Stimulated activated CD8-positive, alpha-beta memory T cell treated with anti-CD3 and anti-CD28 coated beads, Interleukin-7, amount 100 ng/mL, for 1 hour (primary cell): ENCODE data around the gene AK9.
"Not testable (repeated sequence)": the region's sequence is repeated elsewhere in the genome, so short reads cannot be mapped to it uniquely, and the experiment has no call there.

Source experiments
- DNase-seq, 2 donors: peaks; one replicate each; pipeline ENCODE4 v3.0.0-alpha.2; 2020; ENCODE audit warnings: low read depth in 2 of 2

The AK9 gene

GRCh38 chr6:109695468-109695867 is 4.5 kb upstream of the AK9 start:
- no peak for DNase-seq

GRCh38 chr6:109693111-109693510 is 2.1 kb upstream of the AK9 start:
- DNase-seq: no peak

- DNase-seq: peak in 1 of 2 donors; percentile 32
Measured at GRCh38 chr6:109690373-109690736, 647 bp downstream of the AK9 start.

GRCh38 chr6:109687271-109687761 is 3.7 kb downstream of the AK9 start:
- no peak for DNase-seq

- DNase-seq: no peak
Measured at GRCh38 chr6:109686566-109687265, 4.3 kb downstream of the AK9 start.

- DNase-seq: not testable (repeated sequence)
Measured at GRCh38 chr6:109678661-109679505, 12.1 kb downstream of the AK9 start.

- no peak for DNase-seq
Measured at GRCh38 chr6:109678240-109678639, 12.8 kb downstream of the AK9 start.

- DNase-seq: no peak
Measured at GRCh38 chr6:109676724-109677123, 14.3 kb downstream of the AK9 start.

- no peak for DNase-seq
Measured at GRCh38 chr6:109672839-109673238, 18.2 kb downstream of the AK9 start.

GRCh38 chr6:109672175-109672574 is 18.8 kb downstream of the AK9 start:
- DNase-seq: no peak

GRCh38 chr6:109671733-109672132 is 19.3 kb downstream of the AK9 start:
- no peak for DNase-seq

GRCh38 chr6:109669811-109670210 is 21.2 kb downstream of the AK9 start:
- DNase-seq: no peak

- no peak for DNase-seq
Measured at GRCh38 chr6:109662192-109662591, 28.8 kb downstream of the AK9 start.

- DNase-seq: no peak
Measured at GRCh38 chr6:109660526-109661320, 30.3 kb downstream of the AK9 start.

GRCh38 chr6:109655761-109656262 is 35.2 kb downstream of the AK9 start:
- DNase-seq: no peak

- no peak for DNase-seq
Measured at GRCh38 chr6:109653264-109653663, 37.7 kb downstream of the AK9 start.

GRCh38 chr6:109644131-109644530 is 46.9 kb downstream of the AK9 start:
- no peak for DNase-seq

- no peak for DNase-seq
Measured at GRCh38 chr6:109632405-109632804, 58.6 kb downstream of the AK9 start.

GRCh38 chr6:109631403-109631802 is 59.6 kb downstream of the AK9 start:
- no peak for DNase-seq

- no peak for DNase-seq
Measured at GRCh38 chr6:109628158-109629000, 62.6 kb downstream of the AK9 start.

GRCh38 chr6:109626311-109626710 is 64.7 kb downstream of the AK9 start:
- DNase-seq: no peak
